DND-41 (cell line): ENCODE measurements around the gene CTNNBL1.

Experiments
- ATAC-seq: fragments of 200-7000 bp; cut with Tn5 transposase; 3 replicates; pipeline ENCODE4 v1.9.1; 2021; ENCODE audit warnings: low read depth; ENCODE audit not compliant: insufficient read depth
- DNase-seq: peaks from one replicate; pipeline ENCODE4 v3.0.0-alpha.2; 2020
- H2AFZ ChIP-seq: 2 replicates; pipeline ENCODE4 v1.6.0; 2012; ENCODE audit warnings: low read depth, low read length
- H3K27ac ChIP-seq: 2 replicates; pipeline ENCODE4 v1.5.1; 2012; ENCODE audit warnings: low read length, inconsistent platforms
- H3K27me3 ChIP-seq: fragments of 200-600 bp; sonication (generic); 2 replicates; pipeline ENCODE4 v1.6.0; 2012; ENCODE audit warnings: low read length, mild to moderate bottlenecking, inconsistent platforms; ENCODE audit not compliant: insufficient read depth, poor library complexity
- H3K36me3 ChIP-seq: 2 replicates; pipeline ENCODE4 v1.5.1; 2012; ENCODE audit warnings: low read length, inconsistent platforms; ENCODE audit not compliant: insufficient read depth
- H3K4me1 ChIP-seq: 2 replicates; pipeline ENCODE4 v1.5.1; 2012; ENCODE audit warnings: mild to moderate bottlenecking, low read length; ENCODE audit not compliant: insufficient read depth
- H3K4me2 ChIP-seq: 2 replicates; pipeline ENCODE4 v1.6.0; 2012; ENCODE audit warnings: mild to moderate bottlenecking, moderate library complexity, low read length, inconsistent platforms; ENCODE audit not compliant: insufficient read depth
- H3K4me3 ChIP-seq, 2 experiments: fragments of 200-600 bp in 1 of 2; shearing (Covaris generic) in 1 of 2; 2 replicates each; pipeline ENCODE4 v1.5.1; 2012 to 2016; ENCODE audit warnings: inconsistent platforms in 2 of 2, low read length in 2 of 2, mild to moderate bottlenecking in 2 of 2, low read depth in 1 of 2, moderate library complexity in 1 of 2
- H3K79me2 ChIP-seq: 2 replicates; pipeline ENCODE4 v1.6.0; 2012; ENCODE audit warnings: low read length, inconsistent platforms; ENCODE audit not compliant: insufficient read depth
- H3K9ac ChIP-seq: 2 replicates; pipeline ENCODE4 v1.6.0; 2012; ENCODE audit warnings: low read depth, mild to moderate bottlenecking, inconsistent platforms, low read length, moderate library complexity
- H3K9me3 ChIP-seq: 2 replicates; pipeline ENCODE4 v1.5.1; 2012; ENCODE audit warnings: low read length, moderate library complexity, mild to moderate bottlenecking, inconsistent platforms; ENCODE audit not compliant: insufficient read depth, severe bottlenecking
- H4K20me1 ChIP-seq: 2 replicates; pipeline ENCODE4 v1.6.0; 2012; ENCODE audit warnings: low read length; ENCODE audit not compliant: insufficient read depth
- CTCF ChIP-seq: IDR thresholded peaks from 2 replicates; pipeline ENCODE4 v1.5.1; 2012; ENCODE audit warnings: borderline replicate concordance, low read length, moderate library complexity, mild to moderate bottlenecking; ENCODE audit not compliant: poor library complexity, severe bottlenecking; ENCODE audit errors: extremely low read depth
- EZH2 ChIP-seq: IDR thresholded peaks from 3 replicates; pipeline ENCODE4 v1.6.1; 2012; ENCODE audit warnings: borderline replicate concordance, low read depth, mild to moderate bottlenecking, moderate library complexity, low read length, inconsistent platforms; ENCODE audit not compliant: severe bottlenecking

The CTNNBL1 gene

DNA sequence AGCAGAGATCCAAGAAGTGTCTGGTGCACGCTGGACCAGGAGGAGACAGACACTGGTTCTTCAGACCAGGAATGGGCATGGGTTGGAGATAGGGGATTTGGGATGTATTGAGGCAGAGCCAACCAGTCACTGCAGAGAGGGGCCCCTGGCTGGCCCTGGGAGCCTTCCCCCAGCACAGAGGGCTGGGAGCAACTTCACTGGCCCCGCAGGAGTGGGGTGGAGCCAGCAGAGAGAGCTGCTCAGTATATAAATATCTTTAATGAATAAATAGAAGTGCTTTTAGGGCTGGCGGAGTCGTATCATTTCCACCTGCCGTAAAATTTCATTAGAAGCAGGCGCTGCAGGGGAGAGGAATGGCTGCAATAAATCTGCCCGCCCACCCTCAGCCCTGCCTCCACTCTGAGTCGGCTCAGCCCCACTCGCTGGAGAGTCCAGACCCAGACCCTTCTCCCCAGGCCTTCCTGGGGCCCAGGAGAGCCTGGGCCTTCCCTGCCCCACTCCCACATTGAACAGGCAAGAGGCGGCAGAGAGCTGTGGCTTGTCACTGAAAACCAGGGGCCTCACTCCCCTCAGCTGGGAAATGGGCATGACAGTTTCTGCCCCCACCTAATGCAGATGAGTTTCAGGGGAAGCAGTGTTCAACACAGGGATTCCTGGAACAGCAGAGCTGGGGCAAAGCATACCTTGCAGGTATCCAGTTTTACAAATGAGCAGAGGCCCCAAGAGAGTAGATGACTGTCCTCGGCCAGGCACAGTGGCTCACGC is 185.2 kb downstream of the CTNNBL1 start:
- H3K4me2 ChIP-seq, result no peak overlapping the region
- ATAC-seq (no peak), DNase-seq (no peak)
- H4K20me1 ChIP-seq, result peaks cover 4% of the 10 kb centered on the region
- H3K79me2 ChIP-seq, result no peaks in the 10 kb centered on the region
- no peaks in the 10 kb centered on the region for H3K27me3 ChIP-seq
- no peaks in the 10 kb centered on the region for H3K4me1 ChIP-seq
- no peaks in the 10 kb centered on the region for H3K9me3 ChIP-seq
- no peak overlapping the region for H2AFZ ChIP-seq
- no peak overlapping the region for H3K4me3 ChIP-seq
- H3K36me3 ChIP-seq, result peaks cover 7% of the 10 kb centered on the region; the same call in 1 of the 2 replicates
- TF ChIP-seq CTCF (no peak), EZH2 (no peak)
- H3K27ac ChIP-seq, result no peak overlapping the region
- H3K9ac ChIP-seq, result no peak overlapping the region

GRCh38 chr20:37879843-37880242 is 186.0 kb downstream of the CTNNBL1 start:
- H3K27me3 ChIP-seq, result no peaks in the 10 kb centered on the region
- no peaks in the 10 kb centered on the region for H3K4me1 ChIP-seq
- H3K4me2 ChIP-seq, result no peak overlapping the region
- H4K20me1 ChIP-seq, result peaks cover 4% of the 10 kb centered on the region
- no peak overlapping the region for H3K9ac ChIP-seq
- no peaks in the 10 kb centered on the region for H3K79me2 ChIP-seq
- H3K4me3 ChIP-seq, result no peak overlapping the region
- ATAC-seq (no peak), DNase-seq (no peak)
- H3K36me3 ChIP-seq, result no peaks in the 10 kb centered on the region
- no peak for TF ChIP-seq CTCF
- no peak overlapping the region for H2AFZ ChIP-seq
- no peaks in the 10 kb centered on the region for H3K9me3 ChIP-seq
- no peak overlapping the region for H3K27ac ChIP-seq

DNA sequence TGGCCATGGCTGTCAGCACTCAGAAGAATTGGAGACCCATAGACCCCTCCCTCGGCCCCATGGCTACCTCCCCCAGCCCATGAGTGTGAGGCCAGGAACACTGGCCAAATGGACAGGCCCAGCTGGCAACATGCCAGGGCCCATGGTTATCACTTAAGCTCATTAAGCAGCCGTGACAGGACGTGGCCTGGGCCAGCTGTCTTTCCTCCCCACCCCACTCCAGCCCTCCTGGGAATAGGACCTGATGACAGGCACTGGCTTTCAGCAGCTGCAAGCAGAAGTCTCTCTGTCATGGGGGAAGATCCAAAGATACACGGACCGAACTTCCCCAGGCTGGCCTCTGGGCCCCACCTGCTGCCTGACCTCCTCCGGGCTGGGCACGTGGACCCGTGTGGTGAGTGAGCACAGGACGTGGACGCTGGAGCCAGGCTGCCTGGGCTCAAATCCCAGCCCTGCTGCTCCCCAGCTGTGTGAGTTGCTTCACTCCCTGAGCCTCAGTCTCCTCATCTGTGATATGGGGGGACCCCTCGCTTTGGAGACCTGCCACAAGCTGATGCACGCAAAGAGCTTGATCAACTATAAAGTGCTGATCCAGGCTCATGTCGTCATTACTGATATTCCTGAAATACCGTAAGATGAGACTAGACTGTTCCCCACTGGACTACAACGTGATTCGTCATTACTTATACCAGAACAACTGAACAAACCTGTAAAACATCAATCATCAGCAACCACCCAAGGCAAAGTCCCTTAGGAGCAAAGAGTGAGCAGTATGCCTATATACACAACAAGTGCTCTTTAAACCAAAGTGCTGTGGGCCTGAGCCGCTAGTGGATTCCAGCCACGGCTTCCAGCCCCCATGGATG is 187.1 kb downstream of the CTNNBL1 start:
- H3K4me1 ChIP-seq, result no peaks in the 10 kb centered on the region
- H3K36me3 ChIP-seq, result no peaks in the 10 kb centered on the region
- DNase-seq (no peak), ATAC-seq (no peak)
- no peak overlapping the region for H3K4me3 ChIP-seq
- no peak overlapping the region for H3K9ac ChIP-seq
- H2AFZ ChIP-seq, result no peak overlapping the region
- no peaks in the 10 kb centered on the region for H3K79me2 ChIP-seq
- peaks cover 4% of the 10 kb centered on the region for H4K20me1 ChIP-seq
- H3K4me2 ChIP-seq, result no peak overlapping the region
- no peak overlapping the region for H3K27ac ChIP-seq
- H3K27me3 ChIP-seq, result no peaks in the 10 kb centered on the region
- no peaks in the 10 kb centered on the region for H3K9me3 ChIP-seq
- TF ChIP-seq EZH2 (no peak), CTCF (no peak)
